ENCODE measurements around the gene TBCD. TPM values are rescaled to one million over a fixed set of nuclear protein-coding genes. Genes with fewer than 3 reads are reported as not detected.

TBCD gene
- total RNA-seq, 1 donor, result 22.5 TPM

- no peak overlapping the region for H3K4me3 ChIP-seq (ENCODE audit: low read depth, low read length)
- DNase-seq (ENCODE audit: low read depth), result no peak
- no peak for TF ChIP-seq CTCF (IDR thresholded peaks at IDR 0.05; ENCODE audit: insufficient read depth, low read depth, low read length)
Measured at GRCh38 chr17:82805823-82806222, 54.0 kb downstream of the TBCD start.

- H3K4me3 ChIP-seq (ENCODE audit: low read depth, low read length), result no peak overlapping the region
- DNase-seq (ENCODE audit: low read depth), result no peak
- TF ChIP-seq CTCF (IDR thresholded peaks at IDR 0.05; ENCODE audit: insufficient read depth, low read depth, low read length), result no peak
Measured at GRCh38 chr17:82806645-82807044, 54.8 kb downstream of the TBCD start.

GRCh38 chr17:82807101-82807500 is 55.2 kb downstream of the TBCD start:
- no peak for TF ChIP-seq CTCF (IDR thresholded peaks at IDR 0.05; ENCODE audit: insufficient read depth, low read depth, low read length)
- DNase-seq (ENCODE audit: low read depth), result no peak
- no peak overlapping the region for H3K4me3 ChIP-seq (ENCODE audit: low read depth, low read length)

GRCh38 chr17:82807562-82807961 is 55.7 kb downstream of the TBCD start:
- H3K4me3 ChIP-seq (ENCODE audit: low read depth, low read length), result no peak overlapping the region
- TF ChIP-seq CTCF (IDR thresholded peaks at IDR 0.05; ENCODE audit: insufficient read depth, low read depth, low read length), result no peak
- DNase-seq (ENCODE audit: low read depth), result no peak

GRCh38 chr17:82808006-82808405 is 56.1 kb downstream of the TBCD start:
- no peak overlapping the region for H3K4me3 ChIP-seq (ENCODE audit: low read depth, low read length)
- no peak for TF ChIP-seq CTCF (IDR thresholded peaks at IDR 0.05; ENCODE audit: insufficient read depth, low read depth, low read length)
- no peak for DNase-seq (ENCODE audit: low read depth)

- no peak overlapping the region for H3K4me3 ChIP-seq (ENCODE audit: low read depth, low read length)
- no peak for TF ChIP-seq CTCF (IDR thresholded peaks at IDR 0.05; ENCODE audit: insufficient read depth, low read depth, low read length)
- no peak for DNase-seq (ENCODE audit: low read depth)
Measured at GRCh38 chr17:82808921-82809905, 57.3 kb downstream of the TBCD start.
